ENCODE results near the gene SIGLEC14.

The SIGLEC14 gene

DNA sequence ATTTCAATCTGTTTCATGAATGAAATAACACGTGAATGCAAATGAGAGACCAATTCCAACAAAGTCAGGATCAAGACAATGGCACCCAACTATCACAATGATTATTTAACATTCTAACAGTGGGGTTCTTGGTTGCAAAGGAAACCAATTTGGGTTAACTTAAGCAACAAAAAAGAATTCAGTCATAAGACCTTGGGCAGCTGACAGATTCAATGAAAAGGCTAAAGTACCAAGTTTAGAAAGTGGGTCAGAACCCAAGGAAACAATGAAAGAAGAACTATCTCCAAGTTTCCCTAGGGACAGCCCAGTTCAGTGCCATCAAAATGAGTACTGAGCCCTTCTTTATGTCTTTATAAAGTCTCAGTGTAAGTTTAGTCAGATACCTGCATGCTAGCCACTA, 17.5 kb upstream of the SIGLEC14 start:
- Histone ChIP-seq H4K20me1 (ENCODE audit: insufficient read depth) (no peaks in the 10 kb centered on the region), H2AFZ (ENCODE audit: low read depth) (no peak overlapping the region), H3K4me1 (ENCODE audit: low read depth, poor library complexity, severe bottlenecking) (no peaks in the 10 kb centered on the region), H3K4me2 (no peak overlapping the region), H3K27me3 (ENCODE audit: insufficient read depth, low read depth) (no peaks in the 10 kb centered on the region), H3K9ac (no peak overlapping the region), H3K27ac (no peak overlapping the region), H3K36me3 (ENCODE audit: insufficient read depth) (no peaks in the 10 kb centered on the region), H3K79me2 (ENCODE audit: insufficient read depth, low read depth) (no peaks in the 10 kb centered on the region), H3K4me3 (IDR thresholded peaks at IDR 0.05; ENCODE audit: insufficient read depth, low read depth, low read length) (no peak overlapping the region)
- TF ChIP-seq, protein P1, sequence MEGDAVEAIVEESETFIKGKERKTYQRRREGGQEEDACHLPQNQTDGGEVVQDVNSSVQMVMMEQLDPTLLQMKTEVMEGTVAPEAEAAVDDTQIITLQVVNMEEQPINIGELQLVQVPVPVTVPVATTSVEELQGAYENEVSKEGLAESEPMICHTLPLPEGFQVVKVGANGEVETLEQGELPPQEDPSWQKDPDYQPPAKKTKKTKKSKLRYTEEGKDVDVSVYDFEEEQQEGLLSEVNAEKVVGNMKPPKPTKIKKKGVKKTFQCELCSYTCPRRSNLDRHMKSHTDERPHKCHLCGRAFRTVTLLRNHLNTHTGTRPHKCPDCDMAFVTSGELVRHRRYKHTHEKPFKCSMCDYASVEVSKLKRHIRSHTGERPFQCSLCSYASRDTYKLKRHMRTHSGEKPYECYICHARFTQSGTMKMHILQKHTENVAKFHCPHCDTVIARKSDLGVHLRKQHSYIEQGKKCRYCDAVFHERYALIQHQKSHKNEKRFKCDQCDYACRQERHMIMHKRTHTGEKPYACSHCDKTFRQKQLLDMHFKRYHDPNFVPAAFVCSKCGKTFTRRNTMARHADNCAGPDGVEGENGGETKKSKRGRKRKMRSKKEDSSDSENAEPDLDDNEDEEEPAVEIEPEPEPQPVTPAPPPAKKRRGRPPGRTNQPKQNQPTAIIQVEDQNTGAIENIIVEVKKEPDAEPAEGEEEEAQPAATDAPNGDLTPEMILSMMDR (conservative IDR thresholded peaks at IDR 0.05; ENCODE audit: low read depth, low read length), result no peak

- no peaks in the 10 kb centered on the region for H3K36me3 ChIP-seq (ENCODE audit: insufficient read depth)
- H3K79me2 ChIP-seq (ENCODE audit: insufficient read depth, low read depth), result no peaks in the 10 kb centered on the region
- no peak overlapping the region for H3K4me2 ChIP-seq
- H3K4me1 ChIP-seq (ENCODE audit: low read depth, poor library complexity, severe bottlenecking), result no peaks in the 10 kb centered on the region
- no peak overlapping the region for H3K9ac ChIP-seq
- no peak overlapping the region for H2AFZ ChIP-seq (ENCODE audit: low read depth)
- no peak overlapping the region for H3K4me3 ChIP-seq (IDR thresholded peaks at IDR 0.05; ENCODE audit: insufficient read depth, low read depth, low read length)
- TF ChIP-seq, protein P1 (conservative IDR thresholded peaks at IDR 0.05; ENCODE audit: low read depth, low read length), result no peak
- no peak overlapping the region for H3K27ac ChIP-seq
- no peaks in the 10 kb centered on the region; the same call in 1 of the 2 replicates for H3K27me3 ChIP-seq (ENCODE audit: insufficient read depth, low read depth)
- H4K20me1 ChIP-seq (ENCODE audit: insufficient read depth), result no peaks in the 10 kb centered on the region
Observed at GRCh38 chr19:51663650-51664049, 17.0 kb upstream of the SIGLEC14 start.

- Histone ChIP-seq H2AFZ (ENCODE audit: low read depth) (no peak overlapping the region), H3K4me2 (no peak overlapping the region), H3K4me3 (IDR thresholded peaks at IDR 0.05; ENCODE audit: insufficient read depth, low read depth, low read length) (no peak overlapping the region), H3K4me1 (ENCODE audit: low read depth, poor library complexity, severe bottlenecking) (no peaks in the 10 kb centered on the region), H3K9ac (no peak overlapping the region), H4K20me1 (ENCODE audit: insufficient read depth) (no peaks in the 10 kb centered on the region), H3K36me3 (ENCODE audit: insufficient read depth) (no peaks in the 10 kb centered on the region), H3K79me2 (ENCODE audit: insufficient read depth, low read depth) (no peaks in the 10 kb centered on the region), H3K27ac (no peak overlapping the region), H3K27me3 (ENCODE audit: insufficient read depth, low read depth) (no peaks in the 10 kb centered on the region; the same call in 1 of the 2 replicates)
- TF ChIP-seq, protein P1 (conservative IDR thresholded peaks at IDR 0.05; ENCODE audit: low read depth, low read length), result peak; percentile 35; the same call in 1 of the 2 replicates
Observed at GRCh38 chr19:51660975-51661600, 14.5 kb upstream of the SIGLEC14 start.

- no peaks in the 10 kb centered on the region for H3K79me2 ChIP-seq (ENCODE audit: insufficient read depth, low read depth)
- no peaks in the 10 kb centered on the region for H3K4me1 ChIP-seq (ENCODE audit: low read depth, poor library complexity, severe bottlenecking)
- H3K4me2 ChIP-seq, result no peak overlapping the region
- H3K27ac ChIP-seq, result no peak overlapping the region
- H2AFZ ChIP-seq (ENCODE audit: low read depth), result no peak overlapping the region
- no peak overlapping the region for H3K4me3 ChIP-seq (IDR thresholded peaks at IDR 0.05; ENCODE audit: insufficient read depth, low read depth, low read length)
- TF ChIP-seq, protein P1 (conservative IDR thresholded peaks at IDR 0.05; ENCODE audit: low read depth, low read length), result 0 out of 2 replicates have a peak, but pooled peaks have one; percentile 14
- no peak overlapping the region for H3K9ac ChIP-seq
- no peaks in the 10 kb centered on the region for H3K36me3 ChIP-seq (ENCODE audit: insufficient read depth)
- no peaks in the 10 kb centered on the region; the same call in 1 of the 2 replicates for H3K27me3 ChIP-seq (ENCODE audit: insufficient read depth, low read depth)
- no peaks in the 10 kb centered on the region for H4K20me1 ChIP-seq (ENCODE audit: insufficient read depth)
Observed at GRCh38 chr19:51654783-51655182, 8.2 kb upstream of the SIGLEC14 start.
